T-cell (primary cell): ENCODE measurements around the gene TMEM95. TPM values are rescaled to one million over a fixed set of nuclear protein-coding genes. Genes with fewer than 3 reads are reported as not detected.

Experiments used
- ATAC-seq, 4 experiments: fragments of 200-7000 bp in 3 of 4; fragments of 150-1000 bp in 1 of 4; cut with Tn5 transposase; replicated peaks in 1 of 4; 1 replicate in 3 of 4; 2 replicates in 1 of 4; pipeline ENCODE4 v1.10.0; 2021; ENCODE audit warnings: moderate library complexity in 3 of 4, mild to moderate bottlenecking in 2 of 4, moderate number of reproducible peaks in 1 of 4
- CTCF ChIA-PET, 2 donors: fragments of 300-600 bp; sonication (Branson Sonifier 250); formaldehyde crosslinking; loops; one replicate each; lab custom pipeline; 2022; ENCODE audit warnings: antibody characterized with exemption in 2 of 2; lab: Charles Lee
- POLR2A ChIA-PET, 2 donors: fragments of 300-600 bp; sonication (Branson Sonifier 250); formaldehyde crosslinking; loops; one replicate each; lab custom pipeline; 2022; ENCODE audit warnings: antibody characterized with exemption in 2 of 2; lab: Charles Lee
- DNase-seq, 35 experiments: peaks; one replicate each; pipeline versions ENCODE4 v3.0.0 to v3.0.0-alpha.2; 2013 to 2023
- H3K27ac ChIP-seq: one replicate; pipeline ENCODE4 v1.5.1; 2013; ENCODE audit warnings: low read length
- H3K27me3 ChIP-seq, 2 experiments: replicated peaks in 1 of 2; 1 replicate in 1 of 2; 2 replicates in 1 of 2; pipeline versions ENCODE4 v1.6.1 to v1.7.0; 2013; ENCODE audit warnings: low read length in 1 of 2, mixed read lengths in 1 of 2; ENCODE audit not compliant: control insufficient read depth in 2 of 2, insufficient read depth in 2 of 2; ENCODE audit errors: extremely low read depth in 1 of 2
- H3K36me3 ChIP-seq, 2 donors: 1 replicate in 1 of 2; 2 replicates in 1 of 2; pipeline versions ENCODE4 v1.6.1 to v1.7.0; 2013; ENCODE audit warnings: low read length in 1 of 2; ENCODE audit not compliant: control insufficient read depth in 2 of 2, insufficient read depth in 1 of 2; ENCODE audit errors: extremely low read depth in 1 of 2
- H3K4me1 ChIP-seq, 2 experiments: 1 replicate in 1 of 2; 2 replicates in 1 of 2; pipeline versions ENCODE4 v1.6.1 to v1.7.0; 2013; ENCODE audit warnings: low read length in 2 of 2, mixed read lengths in 1 of 2; ENCODE audit not compliant: insufficient read depth in 2 of 2, control insufficient read depth in 1 of 2; ENCODE audit errors: extremely low read depth in 1 of 2
- H3K4me3 ChIP-seq, 2 donors: 1 replicate in 1 of 2; 2 replicates in 1 of 2; pipeline versions ENCODE4 v1.5.1 to v1.7.0; 2013; ENCODE audit warnings: mild to moderate bottlenecking in 2 of 2, low read length in 1 of 2, moderate library complexity in 1 of 2; ENCODE audit not compliant: control insufficient read depth in 1 of 2; ENCODE audit errors: extremely low read depth in 1 of 2
- H3K9me3 ChIP-seq: 2 replicates; pipeline ENCODE4 v1.7.0; 2013
- H3K27ac Mint-ChIP-seq, 2 donors: one replicate each; pipeline ENCODE4 v1.8.0; 2020 to 2021; ENCODE audit warnings: mild to moderate bottlenecking in 2 of 2, mixed read lengths in 2 of 2
- H3K27me3 Mint-ChIP-seq, 2 donors: one replicate each; pipeline ENCODE4 v1.8.0; 2021 to 2022; ENCODE audit warnings: mixed read lengths in 2 of 2
- H3K36me3 Mint-ChIP-seq: one replicate; pipeline ENCODE4 v1.8.0; 2021; ENCODE audit warnings: mixed read lengths
- H3K4me1 Mint-ChIP-seq, 3 donors: one replicate each; pipeline ENCODE4 v1.8.0; 2020 to 2022; ENCODE audit warnings: mixed read lengths in 3 of 3, mild to moderate bottlenecking in 1 of 3
- H3K4me3 Mint-ChIP-seq, 3 donors: one replicate each; pipeline ENCODE4 v1.8.0; 2020 to 2022; ENCODE audit warnings: mild to moderate bottlenecking in 3 of 3, mixed read lengths in 3 of 3, moderate library complexity in 3 of 3
- H3K9me3 Mint-ChIP-seq, 3 donors: one replicate each; pipeline ENCODE4 v1.8.0; 2020 to 2022; ENCODE audit warnings: mixed read lengths in 3 of 3
- WGBS: methylation state at CpG from one replicate; pipeline ENCODE4 v1.1.5; 2013; ENCODE audit warnings: missing lambda C conversion rate; ENCODE audit not compliant: insufficient coverage; 5-methylcytosine and 5-hydroxymethylcytosine counted together
- total RNA-seq, 35 experiments: library from RNA in 6 of 35; stranded (reverse) in 6 of 35; fragments of 120-200 nt in 1 of 35; gene quantifications; one replicate each; pipeline versions ENCODE4 v1.2.1 to v1.2.4 and lab custom pipeline; 2013 to 2026

Gene TMEM95
- total RNA-seq, 5 donors from 2014 or later (not counting 1 experiment from before 2014, with no cell fraction given), result not detected

DNA sequence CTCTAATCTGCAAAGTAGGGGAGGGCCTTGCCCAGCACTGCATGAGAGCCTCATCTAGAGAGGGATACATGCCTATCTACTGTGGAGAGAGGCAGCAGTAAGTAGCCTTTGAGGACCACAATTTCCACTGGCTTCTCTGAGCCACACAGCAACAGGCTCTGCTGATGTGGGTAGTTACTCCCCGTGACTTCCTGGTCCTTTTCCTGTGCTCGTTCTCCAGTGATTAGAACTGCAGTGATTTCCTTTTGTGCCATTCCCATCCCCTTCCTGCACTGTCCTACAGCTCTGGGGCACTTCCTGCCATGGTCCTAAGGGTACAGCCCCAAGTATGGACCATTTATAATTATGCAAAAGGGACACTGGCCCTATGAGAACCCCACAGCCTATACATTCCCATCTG is 36.4 kb downstream of the TMEM95 start:
- Histone ChIP-seq H3K27me3 (no peaks in the 10 kb centered on the region), H3K27ac (no peak overlapping the region), H3K4me3 (no peak overlapping the region), H3K4me1 (peaks cover 10 to 57% of the 10 kb centered on the region in 2 experiments), H3K9me3 (no peaks in the 10 kb centered on the region), H3K36me3 (peaks cover 20 to 51% of the 10 kb centered on the region in 2 donors)
- POLR2A ChIA-PET, result interaction anchor here in 1 of 2 donors (0.7 kb wide), 1 partner anchor 55 kb away, joined by 3 read pairs; the partner anchor contains the start of gene ACAP1
- H3K9me3 Mint-ChIP-seq, result no peaks in the 10 kb centered on the region
- DNase-seq (no peak), ATAC-seq (no peak)
- CTCF ChIA-PET, result interaction anchor here in 1 of 2 donors (0.5 kb wide), 1 partner anchor 182 kb away, joined by 3 read pairs; no protein-coding TSS in a partner anchor
- peaks cover 32 to 43% (median 41%) of the 10 kb centered on the region in 3 donors for H3K4me1 Mint-ChIP-seq
- peaks cover 19% of the 10 kb centered on the region for H3K36me3 Mint-ChIP-seq
- 37% methylated on average over 2 of the region's 2 CpGs for WGBS
- peak overlapping the region in 2 of 3 donors; percentile 37 to 75 for H3K4me3 Mint-ChIP-seq
- peak overlapping the region in 1 of 2 donors; percentile 76 for H3K27ac Mint-ChIP-seq
- no peaks in the 10 kb centered on the region for H3K27me3 Mint-ChIP-seq

DNA sequence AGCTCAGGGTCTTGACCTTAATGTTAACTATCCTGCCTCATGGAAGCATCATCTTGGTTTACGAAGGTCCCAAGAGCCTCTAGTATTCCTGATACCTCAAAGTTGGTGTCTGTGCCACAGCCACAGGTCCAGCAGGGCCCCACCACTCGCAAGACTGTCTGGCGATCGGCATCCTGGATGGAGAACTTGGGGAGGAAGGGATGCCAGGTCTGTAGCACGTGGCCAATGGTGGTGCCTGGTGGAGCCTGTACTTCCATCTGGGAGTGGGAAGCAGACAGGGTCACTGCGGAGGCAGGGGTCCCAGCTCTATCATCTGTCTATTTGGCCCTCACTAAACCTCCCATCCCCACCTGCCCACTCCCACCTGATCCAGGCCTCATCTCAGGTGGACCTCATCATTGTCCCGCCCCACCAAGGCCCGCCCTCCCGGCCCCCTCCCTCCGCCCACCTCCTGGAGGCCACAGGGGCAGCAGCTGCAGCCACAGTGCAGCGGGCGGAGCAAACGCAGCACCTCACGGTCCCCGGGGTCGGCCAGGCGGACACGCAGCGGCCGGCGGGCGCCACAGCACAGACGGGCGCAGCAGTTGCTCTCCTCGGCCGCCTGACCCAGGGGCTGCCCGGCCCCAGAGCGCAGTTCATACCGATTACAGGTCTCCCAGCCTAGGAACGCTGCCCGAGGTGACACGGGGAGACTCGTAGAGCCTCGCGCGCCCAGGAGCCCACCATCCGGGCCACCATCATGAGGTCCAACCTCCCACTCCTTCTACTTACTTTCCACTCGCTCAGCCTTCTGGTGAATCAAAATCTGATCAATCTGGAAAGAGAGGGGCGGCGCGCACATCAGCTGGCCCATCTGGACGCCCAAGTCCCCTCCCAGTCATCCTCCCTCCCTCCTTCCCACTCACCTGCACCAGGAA is 38.0 kb downstream of the TMEM95 start:
- peaks cover 17 to 44% of the 10 kb centered on the region in 2 donors for H3K36me3 ChIP-seq
- no peaks in the 10 kb centered on the region for H3K9me3 ChIP-seq
- CTCF ChIA-PET, result no interaction called here
- no peak for DNase-seq
- peaks cover 32 to 43% (median 41%) of the 10 kb centered on the region in 3 donors for H3K4me1 Mint-ChIP-seq
- peak overlapping the region; percentile 80 to 97 for H3K4me3 ChIP-seq
- WGBS, result 91% methylated on average over 30 of the region's 42 CpGs
- peak overlapping the region; percentile 66 for H3K27ac ChIP-seq
- no peaks in the 10 kb centered on the region for H3K9me3 Mint-ChIP-seq
- POLR2A ChIA-PET, result interaction anchor here in 1 of 2 donors (0.6 kb wide), 1 partner anchor 669 kb away, joined by 5 read pairs; no protein-coding TSS in a partner anchor
- peaks cover 10 to 57% of the 10 kb centered on the region in 2 experiments for H3K4me1 ChIP-seq
- no peak for ATAC-seq
- H3K27me3 Mint-ChIP-seq, result no peaks in the 10 kb centered on the region
- H3K4me3 Mint-ChIP-seq, result peak overlapping the region; percentile 91 to 96 (median 93)
- peaks cover 19% of the 10 kb centered on the region for H3K36me3 Mint-ChIP-seq
- no peaks in the 10 kb centered on the region for H3K27me3 ChIP-seq
- peak overlapping the region; percentile 74 to 76 for H3K27ac Mint-ChIP-seq

DNA sequence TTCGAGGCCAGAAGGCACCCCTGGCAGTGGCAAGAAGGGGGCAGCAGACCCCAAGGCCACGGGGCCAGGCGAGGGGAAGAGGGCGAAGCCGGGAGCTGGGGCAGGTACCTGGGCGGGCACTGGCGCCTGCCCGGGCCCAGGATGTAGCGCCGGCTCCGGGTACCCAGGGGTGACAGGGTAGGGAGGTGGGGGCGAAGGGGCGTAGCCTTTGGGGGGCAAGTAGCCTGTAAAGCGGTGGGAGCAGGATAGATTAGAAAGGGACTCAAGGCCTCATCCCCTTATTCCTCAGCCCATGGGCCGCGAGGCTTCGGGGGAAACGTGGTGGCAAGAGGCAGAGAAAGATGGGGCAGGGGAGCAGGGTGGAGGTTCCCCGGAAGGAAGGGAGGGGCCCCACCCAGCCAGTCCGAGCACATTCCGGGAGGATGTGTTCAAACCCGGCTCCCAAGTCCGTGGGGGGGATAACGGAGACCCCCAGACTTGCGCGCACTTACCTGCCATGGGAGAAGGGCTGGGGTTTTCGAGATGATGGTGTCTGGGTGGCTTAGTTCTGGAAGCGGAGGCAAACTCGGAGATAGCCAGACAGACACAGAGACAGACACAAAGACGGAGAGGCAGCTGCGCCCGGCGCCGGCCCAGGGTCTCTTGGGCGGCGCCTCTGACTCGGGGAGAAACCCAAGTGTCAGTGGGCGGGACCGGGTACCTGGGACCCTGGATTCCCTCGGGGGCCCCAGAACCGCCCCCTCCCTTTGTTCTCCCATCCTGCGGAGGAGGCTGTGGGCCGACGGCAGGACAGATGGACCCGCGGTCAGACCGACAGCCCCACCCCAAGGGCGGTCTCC is 38.9 kb downstream of the TMEM95 start:
- H3K9me3 ChIP-seq, result no peaks in the 10 kb centered on the region
- H3K4me3 ChIP-seq, result peak overlapping the region; percentile 80 to 97
- peak; percentile 62 to 76 (median 63) for ATAC-seq
- peak overlapping the region; percentile 66 for H3K27ac ChIP-seq
- ChIA-PET CTCF (interaction anchor here in 1 of 2 donors (0.6 kb wide), 2 partner anchors 10 to 1525 kb away, joined by 3 read pairs; partner anchors contain the start of gene TMEM256), POLR2A (interaction anchor here in 1 of 2 donors (0.6 to 1.0 kb wide), 2 partner anchors 10 to 668 kb away, joined by 5 read pairs; partner anchors contain the start of gene TMEM256)
- peaks cover 16 to 39% of the 10 kb centered on the region in 2 donors for H3K36me3 ChIP-seq
- Mint-ChIP-seq H3K36me3 (peaks cover 19% of the 10 kb centered on the region), H3K4me1 (peaks cover 32 to 43% (median 41%) of the 10 kb centered on the region in 3 donors), H3K9me3 (no peaks in the 10 kb centered on the region), H3K27ac (peak overlapping the region; percentile 89 to 90), H3K27me3 (no peaks in the 10 kb centered on the region), H3K4me3 (peak overlapping the region; percentile 91 to 96 (median 93))
- 1% methylated on average over 40 of the region's 48 CpGs for WGBS
- H3K4me1 ChIP-seq, result peaks cover 10 to 57% of the 10 kb centered on the region in 2 experiments
- DNase-seq, result peak in 27 of 35 experiments; percentile 31 to 83 (median 60)
- H3K27me3 ChIP-seq, result no peaks in the 10 kb centered on the region

DNA sequence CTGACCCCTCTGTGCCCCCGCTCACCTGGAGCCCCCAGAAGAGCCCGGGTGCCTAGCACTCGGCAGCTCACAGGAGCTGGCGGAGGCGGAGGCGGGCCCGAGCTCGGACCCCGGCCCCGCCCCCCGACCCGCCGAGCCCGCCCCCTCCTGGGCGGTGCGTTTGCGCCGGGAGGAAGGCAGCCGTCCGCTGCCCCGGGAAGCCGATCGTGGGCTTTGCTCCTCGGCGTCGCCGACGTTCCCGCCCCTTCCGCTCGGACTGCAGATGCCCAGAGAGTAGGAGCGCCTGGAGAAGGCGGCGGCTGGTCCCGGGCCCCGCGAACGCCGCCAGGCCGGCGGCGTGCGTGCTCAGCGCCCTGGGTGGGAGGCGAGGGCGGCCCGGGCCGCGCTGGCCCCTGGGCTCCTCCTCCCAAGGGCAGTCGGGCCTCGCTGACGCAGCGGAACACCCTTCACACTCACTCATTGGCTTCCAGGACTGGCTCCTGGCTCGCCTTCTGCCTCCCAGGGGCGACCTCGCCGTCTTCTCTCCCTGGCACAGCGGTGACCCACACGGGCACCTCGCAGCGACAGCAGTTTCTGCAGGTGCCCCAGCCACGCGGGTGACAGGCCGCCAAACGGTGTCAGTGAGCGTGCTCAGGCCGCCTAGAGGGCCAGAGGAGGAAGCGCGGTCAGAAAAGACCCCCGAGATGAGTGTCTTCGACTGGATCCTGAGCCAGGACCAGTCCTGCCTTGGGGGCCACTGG is 39.7 kb downstream of the TMEM95 start, which contains the start of gene PLSCR3:
Gene PLSCR3, minus strand, starts transcription at position 74 of the 740 bp plus-strand sequence. CDS start 415 bp downstream, outside the sequence.
- peak; percentile 86 to 93 (median 90) for ATAC-seq
- Histone ChIP-seq H3K27me3 (no peaks in the 10 kb centered on the region), H3K36me3 (peaks cover 13 to 31% of the 10 kb centered on the region in 2 donors), H3K27ac (peak within 1 kb of the TSS; percentile 66), H3K4me3 (peak within 1 kb of the TSS; percentile 80 to 97), H3K4me1 (peaks cover 10 to 50% of the 10 kb centered on the region in 2 experiments), H3K9me3 (no peaks in the 10 kb centered on the region)
- Mint-ChIP-seq H3K27me3 (no peaks in the 10 kb centered on the region), H3K36me3 (peaks cover 14% of the 10 kb centered on the region), H3K4me3 (peak within 1 kb of the TSS; percentile 91 to 96 (median 93)), H3K27ac (peak within 1 kb of the TSS; percentile 90 to 92), H3K4me1 (peaks cover 32 to 41% (median 39%) of the 10 kb centered on the region in 3 donors), H3K9me3 (no peaks in the 10 kb centered on the region)
- CTCF ChIA-PET, result interaction anchor here in 1 of 2 donors (0.6 kb wide), 2 partner anchors 9 to 1525 kb away, joined by 3 read pairs; partner anchors contain the start of gene TMEM256
- POLR2A ChIA-PET, result interaction anchor here in 1 of 2 donors (1.0 kb wide), 1 partner anchor 9 kb away, joined by 5 read pairs; the partner anchor contains the start of gene TMEM256
- DNase-seq, result peak; percentile 40 to 87 (median 75)
- WGBS, result under 1% methylated on average over 71 of the region's 71 CpGs

DNA sequence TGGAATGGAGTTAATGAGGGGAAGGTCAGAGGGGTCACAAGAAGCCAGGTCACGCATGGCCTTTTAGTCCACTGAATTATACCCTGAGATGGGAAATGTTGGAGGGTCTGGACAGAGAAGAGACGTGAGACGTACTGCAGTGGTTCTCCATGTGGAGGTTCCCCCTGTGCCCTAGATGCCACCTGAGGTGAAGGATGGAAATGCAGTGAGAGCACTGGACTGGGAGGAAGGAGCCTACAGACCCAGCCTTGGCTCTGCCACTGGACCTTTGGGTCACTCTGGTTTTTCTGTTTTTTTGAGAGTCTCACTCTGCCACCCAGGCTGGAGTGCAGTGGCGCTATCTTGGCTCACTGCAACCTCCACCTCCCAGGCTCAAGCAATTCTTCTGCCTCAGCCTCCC is 41.2 kb downstream of the TMEM95 start:
- Mint-ChIP-seq H3K4me3 (peak overlapping the region in 1 of 3 donors; percentile 28), H3K36me3 (peaks cover 9% of the 10 kb centered on the region), H3K9me3 (no peaks in the 10 kb centered on the region), H3K27me3 (no peaks in the 10 kb centered on the region), H3K27ac (peak overlapping the region in 1 of 2 donors; percentile 48), H3K4me1 (peaks cover 27 to 30% (median 29%) of the 10 kb centered on the region in 3 donors)
- no peak overlapping the region for H3K27ac ChIP-seq
- ChIA-PET CTCF (no interaction called here), POLR2A (no interaction called here)
- H3K27me3 ChIP-seq, result no peaks in the 10 kb centered on the region
- DNase-seq (no peak), ATAC-seq (no peak)
- peaks cover 0 to 15% of the 10 kb centered on the region in 2 donors for H3K36me3 ChIP-seq
- H3K4me1 ChIP-seq, result peaks cover 8 to 35% of the 10 kb centered on the region in 2 experiments
- H3K9me3 ChIP-seq, result no peaks in the 10 kb centered on the region
- 94% methylated on average over 3 of the region's 4 CpGs for WGBS
- H3K4me3 ChIP-seq, result no peak overlapping the region
